SK-N-SH (cell line): ENCODE measurements around the gene AGPAT3. TPM values are rescaled to one million over a fixed set of nuclear protein-coding genes. Genes with fewer than 3 reads are reported as not detected.

Experiments
- CTCF ChIA-PET: fragments of 300-600, 350-600 bp; formaldehyde crosslinking; extraction: SDS; loops from one replicate; lab custom pipeline; 2021; lab: Yijun Ruan, JAX
- POLR2A ChIA-PET: fragments of 350-600 bp; sonication (Branson Sonifier 250); formaldehyde crosslinking; extraction: SDS; loops from one replicate; lab custom pipeline; 2020; ENCODE audit warnings: antibody characterized with exemption, inconsistent platforms; lab: Yijun Ruan, JAX
- DNase-seq: peaks from one replicate; pipeline ENCODE4 v3.0.0; 2012
- H2AFZ ChIP-seq: fragments of 200-600 bp; sonication (generic); 2 replicates; pipeline ENCODE4 v1.8.1; 2016; ENCODE audit warnings: antibody characterized with exemption, mild to moderate bottlenecking, low read depth
- H3F3A ChIP-seq: fragments of 200-600 bp; sonication (generic); replicated peaks from 2 replicates; pipeline ENCODE3; 2016; ENCODE audit warnings: antibody characterized with exemption, mild to moderate bottlenecking; ENCODE audit not compliant: insufficient read depth
- H3K27ac ChIP-seq, 2 experiments: fragments of 200-500 bp in 1 of 2; fragments of 200-600 bp in 1 of 2; sonication (Bioruptor generic) in 1 of 2; sonication (generic), shearing (Covaris generic) in 1 of 2; 2 replicates each; pipeline versions ENCODE4 v1.5.1 to v1.6.1; 2014 to 2016; ENCODE audit warnings: low read depth in 2 of 2, inconsistent platforms in 1 of 2, low read length in 1 of 2, mild to moderate bottlenecking in 1 of 2, mixed read lengths in 1 of 2
- H3K27me3 ChIP-seq: fragments of 200-600 bp; sonication (generic), shearing (Covaris generic); 2 replicates; pipeline ENCODE4 v1.6.1; 2016; ENCODE audit warnings: mixed run types; ENCODE audit not compliant: insufficient read depth
- H3K36me3 ChIP-seq, 2 experiments: fragments of 200-500 bp in 1 of 2; fragments of 200-600 bp in 1 of 2; sonication (Bioruptor generic) in 1 of 2; sonication (generic) in 1 of 2; replicated peaks in 1 of 2; 2 replicates each; pipeline versions ENCODE3 to v1.5.1; 2014 to 2016; ENCODE audit warnings: low read length in 1 of 2, mild to moderate bottlenecking in 1 of 2; ENCODE audit not compliant: insufficient read depth in 2 of 2, control insufficient read depth in 1 of 2
- H3K4me1 ChIP-seq, 2 experiments: fragments of 200-500 bp in 1 of 2; fragments of 200-600 bp in 1 of 2; sonication (Bioruptor generic) in 1 of 2; sonication (generic), shearing (Covaris generic) in 1 of 2; 2 replicates each; pipeline versions ENCODE4 v1.5.1 to v1.6.1; 2014 to 2016; ENCODE audit warnings: low read depth in 1 of 2, low read length in 1 of 2, mixed run types in 1 of 2; ENCODE audit not compliant: insufficient read depth in 2 of 2, control insufficient read depth in 1 of 2
- H3K4me2 ChIP-seq: fragments of 200-600 bp; sonication (generic), shearing (Covaris generic); 2 replicates; pipeline ENCODE4 v1.6.1; 2017; ENCODE audit warnings: mixed run types
- H3K4me3 ChIP-seq, 2 experiments: fragments of 200-500 bp in 1 of 2; fragments of 200-600 bp in 1 of 2; sonication (Bioruptor generic) in 1 of 2; sonication (generic), shearing (Covaris generic) in 1 of 2; 2 replicates each; pipeline versions ENCODE4 v1.5.1 to v1.8.1; 2014 to 2016; ENCODE audit warnings: low read depth in 2 of 2, inconsistent platforms in 1 of 2, low read length in 1 of 2, mild to moderate bottlenecking in 1 of 2, mixed read lengths in 1 of 2, moderate library complexity in 1 of 2
- H3K79me2 ChIP-seq: fragments of 200-600 bp; sonication (generic); 2 replicates; pipeline ENCODE4 v1.8.1; 2017; ENCODE audit warnings: mild to moderate bottlenecking; ENCODE audit not compliant: insufficient read depth
- H3K9ac ChIP-seq: fragments of 200-600 bp; sonication (generic); 2 replicates; pipeline ENCODE4 v1.6.1; 2017; ENCODE audit warnings: mixed run types
- H3K9me2 ChIP-seq: fragments of 200-600 bp; sonication (generic); 2 replicates; pipeline ENCODE4 v1.6.1; 2017; ENCODE audit warnings: mixed run types
- H3K9me3 ChIP-seq: fragments of 200-600 bp; sonication (generic); 2 replicates; pipeline ENCODE4 v1.6.1; 2017; ENCODE audit warnings: mixed run types, mild to moderate bottlenecking, moderate library complexity
- H4K20me1 ChIP-seq: fragments of 200-600 bp; sonication (generic); 2 replicates; pipeline ENCODE4 v1.6.1; 2017; ENCODE audit warnings: mild to moderate bottlenecking, mixed run types; ENCODE audit not compliant: insufficient read depth
- FOSL2 ChIP-seq: IDR thresholded peaks from 2 replicates; pipeline ENCODE4 v1.4.0; 2012; ENCODE audit warnings: low read depth, mild to moderate bottlenecking, moderate library complexity, borderline replicate concordance
- GABPA ChIP-seq: IDR thresholded peaks from 2 replicates; pipeline ENCODE4 v1.4.0; 2012; ENCODE audit warnings: low read depth, mild to moderate bottlenecking
- IRF3 ChIP-seq: fragments of 150-350 bp; IDR thresholded peaks from 2 replicates; pipeline ENCODE4 v1.6.1; 2016; ENCODE audit warnings: mild to moderate bottlenecking, low read depth, low read length
- JUND ChIP-seq: IDR thresholded peaks from 2 replicates; pipeline ENCODE4 v1.4.0; 2012
- MEF2A ChIP-seq: IDR thresholded peaks from 2 replicates; pipeline ENCODE4 v1.4.0; 2012; ENCODE audit warnings: low read depth, borderline replicate concordance
- MXI1 ChIP-seq: IDR thresholded peaks from 2 replicates; pipeline ENCODE4 v1.6.1; 2012; ENCODE audit warnings: mild to moderate bottlenecking, low read depth, low read length, improper control_type of control experiment
- PBX3 ChIP-seq: IDR thresholded peaks from 2 replicates; pipeline ENCODE4; 2012
- POLR2AphosphoS5 ChIP-seq: IDR thresholded peaks from 2 replicates; pipeline ENCODE4 v1.6.1; 2012; ENCODE audit warnings: low read depth, low read length
- RCOR1 ChIP-seq: fragments of 150-350 bp; IDR thresholded peaks from 2 replicates; pipeline ENCODE4 v1.6.1; 2017; ENCODE audit warnings: antibody characterized with exemption, low read length
- RFX5 ChIP-seq: IDR thresholded peaks from 2 replicates; pipeline ENCODE4 v1.6.1; 2012; ENCODE audit warnings: mild to moderate bottlenecking, improper control_type of control experiment, low read length
- SMC3 ChIP-seq: IDR thresholded peaks from 2 replicates; pipeline ENCODE4 v1.6.1; 2012; ENCODE audit warnings: low read depth, low read length, improper control_type of control experiment
- TCF12 ChIP-seq: IDR thresholded peaks from 2 replicates; pipeline ENCODE4 v1.4.0; 2012
- TEAD4 ChIP-seq: IDR thresholded peaks from 2 replicates; pipeline ENCODE4 v1.4.0; 2012; ENCODE audit warnings: mild to moderate bottlenecking, borderline replicate concordance; ENCODE audit not compliant: insufficient read depth
- WGBS: methylation state at CpG from one replicate; pipeline ENCODE4 v1.1.6; 2017; ENCODE audit warnings: low lambda C conversion rate; 5-methylcytosine and 5-hydroxymethylcytosine counted together
- polyA plus RNA-seq, 3 experiments: library from polyadenylated mRNA; depleted of rRNA; stranded (reverse); fragments of >200 nt; gene quantifications; 2 replicates each; pipeline ENCODE4 v1.2.3, GENCODE V29; 2012
- TF ChIP-seq, protein P1 (sequence below): fragments of 150-350 bp; IDR thresholded peaks from 2 replicates; pipeline ENCODE4 v1.6.1; 2017; ENCODE audit warnings: antibody characterized with exemption, low read length, low read depth, borderline replicate concordance
- TF ChIP-seq, protein P2 (sequence below): IDR thresholded peaks from 2 replicates; pipeline ENCODE4 v1.4.0; 2012; ENCODE audit warnings: low read depth, borderline replicate concordance

AGPAT3 gene
- polyA plus RNA-seq, 1 of the 3 experiments (the other 2 are of a cell fraction), result 35.3 TPM

DNA sequence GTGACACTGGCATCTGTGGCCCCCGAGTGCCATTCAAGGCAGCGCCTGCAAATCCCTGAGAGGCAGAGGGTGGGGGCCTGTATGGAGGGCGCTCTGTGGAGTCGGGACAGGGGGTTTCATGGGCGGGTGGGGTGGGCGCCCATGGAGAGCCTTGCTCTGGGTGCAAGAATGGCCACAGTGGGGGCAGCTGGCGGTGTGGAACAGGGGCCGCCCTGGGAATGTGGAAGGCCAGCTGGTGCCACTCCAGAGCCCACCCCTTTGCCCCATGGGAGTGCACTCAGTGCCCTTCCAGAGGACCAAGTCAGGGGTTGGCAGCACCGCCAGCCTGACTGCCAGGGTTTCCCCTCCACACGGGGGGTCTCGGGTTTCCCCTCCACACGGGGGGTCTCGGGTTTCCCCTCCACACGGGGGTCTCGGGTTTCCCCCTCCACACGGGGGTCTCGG is 92.1 kb downstream of the AGPAT3 start:
- Histone ChIP-seq H2AFZ (no peak overlapping the region), H3K9me2 (no peaks in the 10 kb centered on the region), H3K27ac (no peak overlapping the region), H3K4me3 (no peak overlapping the region), H3K79me2 (peaks cover 5% of the 10 kb centered on the region; the same call in 1 of the 2 replicates), H3K9me3 (no peaks in the 10 kb centered on the region), H3K36me3 (peaks cover 0 to 3% of the 10 kb centered on the region in 2 experiments), H3K27me3 (no peaks in the 10 kb centered on the region), H3K4me1 (peaks cover 8 to 9% of the 10 kb centered on the region in 2 experiments; a peak in 2 of 4 replicates), H3K9ac (no peak overlapping the region), H4K20me1 (peaks cover 23% of the 10 kb centered on the region; the same call in 1 of the 2 replicates), H3F3A (no peaks in the 10 kb centered on the region), H3K4me2 (no peak overlapping the region)
- TF ChIP-seq TCF12 (no peak), GABPA (no peak), RFX5 (no peak), PBX3 (no peak), TEAD4 (no peak), MEF2A (no peak), FOSL2 (no peak), IRF3 (no peak), MXI1 (no peak), RCOR1 (no peak), JUND (no peak), POLR2AphosphoS5 (no peak), SMC3 (no peak)
- TF ChIP-seq, protein P1, sequence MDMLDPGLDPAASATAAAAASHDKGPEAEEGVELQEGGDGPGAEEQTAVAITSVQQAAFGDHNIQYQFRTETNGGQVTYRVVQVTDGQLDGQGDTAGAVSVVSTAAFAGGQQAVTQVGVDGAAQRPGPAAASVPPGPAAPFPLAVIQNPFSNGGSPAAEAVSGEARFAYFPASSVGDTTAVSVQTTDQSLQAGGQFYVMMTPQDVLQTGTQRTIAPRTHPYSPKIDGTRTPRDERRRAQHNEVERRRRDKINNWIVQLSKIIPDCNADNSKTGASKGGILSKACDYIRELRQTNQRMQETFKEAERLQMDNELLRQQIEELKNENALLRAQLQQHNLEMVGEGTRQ, result no peak
- TF ChIP-seq, protein P2, sequence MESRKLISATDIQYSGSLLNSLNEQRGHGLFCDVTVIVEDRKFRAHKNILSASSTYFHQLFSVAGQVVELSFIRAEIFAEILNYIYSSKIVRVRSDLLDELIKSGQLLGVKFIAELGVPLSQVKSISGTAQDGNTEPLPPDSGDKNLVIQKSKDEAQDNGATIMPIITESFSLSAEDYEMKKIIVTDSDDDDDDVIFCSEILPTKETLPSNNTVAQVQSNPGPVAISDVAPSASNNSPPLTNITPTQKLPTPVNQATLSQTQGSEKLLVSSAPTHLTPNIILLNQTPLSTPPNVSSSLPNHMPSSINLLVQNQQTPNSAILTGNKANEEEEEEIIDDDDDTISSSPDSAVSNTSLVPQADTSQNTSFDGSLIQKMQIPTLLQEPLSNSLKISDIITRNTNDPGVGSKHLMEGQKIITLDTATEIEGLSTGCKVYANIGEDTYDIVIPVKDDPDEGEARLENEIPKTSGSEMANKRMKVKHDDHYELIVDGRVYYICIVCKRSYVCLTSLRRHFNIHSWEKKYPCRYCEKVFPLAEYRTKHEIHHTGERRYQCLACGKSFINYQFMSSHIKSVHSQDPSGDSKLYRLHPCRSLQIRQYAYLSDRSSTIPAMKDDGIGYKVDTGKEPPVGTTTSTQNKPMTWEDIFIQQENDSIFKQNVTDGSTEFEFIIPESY, result no peak
- 94% methylated on average over 15 of the region's 17 CpGs for WGBS
- ChIA-PET POLR2A (no interaction called here), CTCF (no interaction called here)
- DNase-seq, result no peak
